ENCODE results near the gene PLS3.
"Not testable (repeated sequence)": the region's sequence is repeated elsewhere in the genome, so short reads cannot be mapped to it uniquely, and the experiment has no call there.

The PLS3 gene

GRCh38 chrX:115616943-115617563 is 56.1 kb downstream of the PLS3 start:
- DNase-seq: no peak

- no peak for DNase-seq
Measured at GRCh38 chrX:115622534-115622933, 61.6 kb downstream of the PLS3 start.

GRCh38 chrX:115624916-115625315 is 63.9 kb downstream of the PLS3 start:
- DNase-seq: no peak

- no peak for DNase-seq
Measured at GRCh38 chrX:115625572-115626301, 64.8 kb downstream of the PLS3 start.

GRCh38 chrX:115630204-115630603 is 69.2 kb downstream of the PLS3 start:
- DNase-seq: no peak

- DNase-seq: no peak
Measured at GRCh38 chrX:115632455-115632854, 71.5 kb downstream of the PLS3 start.

- not testable (repeated sequence) for DNase-seq
Measured at GRCh38 chrX:115633397-115633796, 72.4 kb downstream of the PLS3 start.

GRCh38 chrX:115639334-115639880 is 78.4 kb downstream of the PLS3 start:
- DNase-seq: no peak

- no peak for DNase-seq
Measured at GRCh38 chrX:115642311-115642710, 81.3 kb downstream of the PLS3 start.

GRCh38 chrX:115642895-115643530 is 82.0 kb downstream of the PLS3 start:
- DNase-seq: peak in 1 of 2 donors; percentile 6

- DNase-seq: not testable (repeated sequence)
Measured at GRCh38 chrX:115644397-115644796, 83.4 kb downstream of the PLS3 start.

GRCh38 chrX:115649461-115650063 is 88.6 kb downstream of the PLS3 start:
- DNase-seq: no peak

- DNase-seq: no peak
Measured at GRCh38 chrX:115650449-115650848, 89.5 kb downstream of the PLS3 start.

GRCh38 chrX:115650916-115651315 is 89.9 kb downstream of the PLS3 start:
- no peak for DNase-seq

GRCh38 chrX:115652221-115652620 is 91.2 kb downstream of the PLS3 start:
- DNase-seq: no peak

GRCh38 chrX:115665122-115665521 is 104.1 kb downstream of the PLS3 start:
- DNase-seq: no peak

GRCh38 chrX:115679460-115679859 is 118.5 kb downstream of the PLS3 start:
- no peak for DNase-seq

- DNase-seq: no peak
Measured at GRCh38 chrX:115687595-115687994, 126.6 kb downstream of the PLS3 start.

GRCh38 chrX:115689931-115690330 is 129.0 kb downstream of the PLS3 start:
- no peak for DNase-seq

GRCh38 chrX:115690511-115691216 is 129.7 kb downstream of the PLS3 start:
- DNase-seq: peak; percentile 0 to 22

- DNase-seq: no peak
Measured at GRCh38 chrX:115693476-115693875, 132.5 kb downstream of the PLS3 start.

GRCh38 chrX:115694028-115694427 is 133.1 kb downstream of the PLS3 start:
- DNase-seq: no peak

- no peak for DNase-seq
Measured at GRCh38 chrX:115696039-115696438, 135.1 kb downstream of the PLS3 start.

Measured in bone marrow (tissue), 2 donors.